Measurements from ENCODE around the gene ZMIZ1.

ZMIZ1 gene

DNA sequence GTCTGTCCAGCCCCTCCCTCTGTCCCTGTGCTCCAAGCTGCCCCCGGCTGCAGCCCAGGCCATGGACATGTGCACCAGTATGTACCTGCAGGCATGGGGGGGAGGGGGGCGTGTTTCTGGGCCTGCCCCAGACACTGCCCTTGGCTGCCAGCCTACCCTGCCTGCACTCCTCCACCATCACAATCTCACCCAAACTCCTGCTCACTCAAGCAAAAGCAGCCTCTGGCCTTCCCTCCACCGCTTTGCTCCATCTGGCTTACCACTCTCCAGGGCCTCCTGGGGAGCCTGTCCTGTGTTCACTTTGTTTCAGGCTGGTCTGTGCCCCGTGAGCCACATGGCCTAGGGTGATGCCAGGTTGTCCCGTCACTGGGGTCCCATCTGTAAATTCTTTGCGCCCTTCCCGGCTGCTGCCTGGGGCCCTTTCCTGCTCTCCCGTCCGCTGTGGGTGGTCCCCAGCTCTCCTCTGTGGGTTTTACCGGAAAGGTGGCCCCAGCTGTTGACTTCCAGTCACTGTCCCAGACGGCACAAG is 245.2 kb downstream of the ZMIZ1 start:
- in situ Hi-C loops (cut with HindIII; ENCODE audit: low pct_unique_long_range_greater_than_20kb, low sequenced_read_pairs): no loop called here
- no peak for DNase-seq (ENCODE audit: low read depth in 1 of 2, low spot score in 1 of 2)
- no peak for TF ChIP-seq JUND (IDR thresholded peaks at IDR 0.05; ENCODE audit: low read depth)

DNA sequence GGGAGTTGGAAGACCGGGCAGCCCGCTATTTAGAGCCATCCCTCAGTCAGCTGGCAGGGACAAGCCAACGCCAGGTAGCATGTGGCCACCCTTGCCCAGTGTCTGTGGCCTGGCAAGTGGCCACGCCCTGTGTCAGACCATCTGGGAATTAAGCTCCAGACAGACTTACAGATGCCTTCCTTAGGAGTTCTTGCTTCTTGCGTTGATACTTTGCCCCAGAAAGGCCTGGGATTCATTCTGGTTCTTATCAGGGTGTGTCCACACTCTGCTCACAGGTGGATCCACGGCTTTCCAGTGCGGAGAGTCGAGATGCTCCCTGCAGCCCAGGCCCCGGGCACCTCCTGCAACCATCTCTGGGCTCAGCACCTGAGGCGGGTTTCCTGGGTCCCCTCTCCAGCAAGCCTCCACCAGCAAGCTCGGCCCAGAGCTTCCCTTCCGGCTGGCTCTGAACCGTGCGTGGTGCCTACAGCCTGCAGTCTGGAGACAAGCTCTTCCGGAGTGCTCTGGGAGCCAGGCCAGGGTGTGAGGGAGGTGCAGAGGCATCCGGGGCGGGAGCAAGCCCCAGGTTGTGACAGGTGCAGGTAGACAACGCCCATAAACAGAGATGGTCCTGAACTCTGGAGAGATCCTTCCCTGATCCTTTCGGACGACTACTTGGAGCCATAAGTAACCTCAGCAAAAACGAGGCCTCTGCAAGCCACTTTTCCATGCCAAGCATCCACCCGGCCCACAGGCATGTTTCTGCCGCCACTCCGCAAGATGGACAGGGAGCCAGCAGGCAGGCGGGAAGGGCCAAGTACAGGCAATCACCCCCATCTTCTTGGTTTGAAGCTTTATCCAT is 246.2 kb downstream of the ZMIZ1 start:
- DNase-seq (ENCODE audit: low read depth in 1 of 2, low spot score in 1 of 2): no peak
- no peak for TF ChIP-seq JUND (IDR thresholded peaks at IDR 0.05; ENCODE audit: low read depth)
- in situ Hi-C loops (cut with HindIII; ENCODE audit: low pct_unique_long_range_greater_than_20kb, low sequenced_read_pairs): no loop called here

DNA sequence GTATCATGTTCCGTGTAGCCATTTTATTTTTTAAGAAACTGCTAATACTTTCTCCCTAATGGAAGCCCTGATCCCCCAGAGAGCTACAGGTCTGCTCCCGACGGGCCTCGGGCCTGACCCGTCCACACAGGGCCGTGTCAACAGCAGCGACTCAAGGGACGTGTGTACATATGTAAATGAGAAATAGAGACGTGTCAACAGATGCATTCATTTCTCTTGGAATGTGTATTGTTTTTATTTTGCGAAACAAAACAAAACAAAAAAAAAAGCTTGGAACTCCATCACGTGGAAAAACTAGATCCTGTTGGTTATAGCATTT is 246.8 kb downstream of the ZMIZ1 start:
- in situ Hi-C loops (cut with HindIII; ENCODE audit: low pct_unique_long_range_greater_than_20kb, low sequenced_read_pairs): no loop called here
- DNase-seq (ENCODE audit: low read depth in 1 of 2, low spot score in 1 of 2): no peak
- TF ChIP-seq JUND (IDR thresholded peaks at IDR 0.05; ENCODE audit: low read depth): no peak

DNA sequence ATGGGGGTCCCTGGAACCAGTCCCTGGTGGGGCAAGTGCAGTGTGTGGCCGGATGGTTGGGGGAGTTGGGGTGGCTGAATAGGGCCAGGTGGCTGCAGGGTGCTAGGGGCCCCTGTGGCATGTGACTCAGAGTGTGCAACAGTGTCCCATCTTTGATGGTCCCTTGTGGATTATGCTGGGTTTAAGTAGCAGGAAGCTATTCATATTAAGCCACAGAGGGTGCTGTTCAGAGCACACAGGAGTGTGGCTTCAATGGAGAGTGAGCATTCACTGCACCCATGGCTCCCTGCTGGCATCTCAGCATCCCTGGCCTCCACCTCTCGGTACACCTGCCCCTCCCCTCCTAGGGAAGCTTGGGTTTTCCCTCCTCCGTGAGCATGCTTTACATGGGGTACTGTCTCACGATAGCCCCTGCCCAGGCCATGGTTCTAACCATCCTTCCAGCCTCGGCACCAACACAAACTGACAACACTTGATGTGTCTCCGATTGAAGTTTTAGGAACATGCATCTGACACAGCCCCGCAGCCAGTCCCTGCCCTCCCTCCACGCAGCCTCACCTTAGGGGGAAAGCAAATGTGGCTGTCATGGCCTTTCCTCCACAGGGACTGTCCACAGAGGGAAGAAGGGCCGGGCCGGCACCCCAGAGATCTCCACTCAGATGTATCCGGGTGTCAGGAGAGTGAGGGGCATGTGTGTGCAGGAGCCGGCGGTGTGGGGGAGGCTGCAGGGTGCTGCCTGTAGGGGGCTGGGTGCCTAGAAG is 248.1 kb downstream of the ZMIZ1 start:
- no peak for DNase-seq (ENCODE audit: low read depth in 1 of 2, low spot score in 1 of 2)
- in situ Hi-C loops (cut with HindIII; ENCODE audit: low pct_unique_long_range_greater_than_20kb, low sequenced_read_pairs): no loop called here
- TF ChIP-seq JUND (IDR thresholded peaks at IDR 0.05; ENCODE audit: low read depth): no peak

DNA sequence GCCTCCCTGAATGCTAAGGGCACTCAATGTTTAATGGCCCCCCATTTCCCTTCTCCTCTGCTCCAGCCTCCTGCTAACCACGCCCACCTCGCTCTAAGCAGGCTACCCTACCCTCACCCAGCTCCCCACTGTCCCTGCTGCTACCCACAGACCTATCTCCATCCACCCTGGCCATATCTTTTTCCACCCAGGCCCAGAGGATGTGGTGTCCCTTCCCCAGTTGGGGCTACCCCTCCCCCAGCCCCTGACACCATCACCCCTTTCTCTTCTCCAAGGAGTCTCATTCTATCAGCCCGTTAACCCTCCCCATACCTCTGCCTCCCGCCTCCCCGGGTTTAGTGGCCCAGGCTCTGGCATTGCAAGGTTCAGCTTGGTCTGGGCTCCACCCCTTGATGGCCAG is 249.6 kb downstream of the ZMIZ1 start:
- TF ChIP-seq JUND (IDR thresholded peaks at IDR 0.05; ENCODE audit: low read depth): no peak
- no peak for DNase-seq (ENCODE audit: low read depth in 1 of 2, low spot score in 1 of 2)
- in situ Hi-C loops (cut with HindIII; ENCODE audit: low pct_unique_long_range_greater_than_20kb, low sequenced_read_pairs): no loop called here

DNA sequence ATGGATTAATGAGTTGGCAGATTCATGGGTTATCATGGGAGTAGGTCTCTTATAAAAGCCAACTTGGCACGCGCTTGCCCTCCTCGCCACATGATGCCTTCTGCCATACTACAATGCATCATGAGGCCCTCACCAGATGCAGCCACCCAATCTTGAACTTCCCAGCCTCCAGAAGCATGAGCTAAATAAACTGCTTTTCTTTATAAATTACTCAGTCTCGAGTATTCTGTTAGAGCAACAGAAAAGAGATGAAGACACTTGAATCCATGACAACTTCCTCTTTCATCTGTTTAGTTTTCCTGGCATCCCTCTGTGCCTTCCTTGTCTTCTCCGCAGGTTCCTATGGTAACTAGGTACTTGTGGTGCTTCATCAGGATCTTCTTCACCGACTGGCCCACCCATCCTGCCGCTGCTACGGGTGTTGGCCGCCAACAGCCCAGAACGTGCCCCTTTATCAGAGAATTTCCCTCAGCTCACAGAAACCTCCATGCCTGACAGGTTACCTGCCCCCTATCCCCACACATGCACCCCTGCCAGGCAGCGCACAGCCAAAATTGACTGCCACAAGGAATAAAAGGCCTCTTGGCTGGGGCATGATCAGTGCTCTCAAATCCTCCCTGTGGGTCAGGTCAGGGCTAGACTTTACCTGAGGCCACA is 250.5 kb downstream of the ZMIZ1 start:
- TF ChIP-seq JUND (IDR thresholded peaks at IDR 0.05; ENCODE audit: low read depth): no peak
- DNase-seq (ENCODE audit: low read depth in 1 of 2, low spot score in 1 of 2): no peak
- in situ Hi-C loops (cut with HindIII; ENCODE audit: low pct_unique_long_range_greater_than_20kb, low sequenced_read_pairs): no loop called here

DNA sequence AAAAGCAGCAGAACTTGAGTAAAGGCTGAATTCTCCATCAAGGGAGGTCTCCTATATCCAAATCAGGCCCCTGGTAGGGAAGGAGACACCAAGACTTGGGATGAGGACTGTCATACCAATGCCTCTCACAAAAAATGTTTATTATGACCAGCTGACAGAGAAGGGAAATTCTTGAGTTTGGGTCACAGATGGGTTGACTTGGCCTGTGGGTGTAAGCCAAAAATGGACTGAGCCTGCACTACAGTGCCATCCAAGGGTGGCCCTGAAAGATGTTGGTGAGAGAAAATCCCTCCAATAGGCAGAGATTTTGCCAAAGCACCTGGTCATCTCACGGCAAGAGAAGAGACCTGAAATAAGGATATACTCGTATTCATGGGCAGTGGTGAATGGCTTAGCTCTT is 251.6 kb downstream of the ZMIZ1 start:
- in situ Hi-C loops (cut with HindIII; ENCODE audit: low pct_unique_long_range_greater_than_20kb, low sequenced_read_pairs): no loop called here
- no peak for TF ChIP-seq JUND (IDR thresholded peaks at IDR 0.05; ENCODE audit: low read depth)
- no peak for DNase-seq (ENCODE audit: low read depth in 1 of 2, low spot score in 1 of 2)

DNA sequence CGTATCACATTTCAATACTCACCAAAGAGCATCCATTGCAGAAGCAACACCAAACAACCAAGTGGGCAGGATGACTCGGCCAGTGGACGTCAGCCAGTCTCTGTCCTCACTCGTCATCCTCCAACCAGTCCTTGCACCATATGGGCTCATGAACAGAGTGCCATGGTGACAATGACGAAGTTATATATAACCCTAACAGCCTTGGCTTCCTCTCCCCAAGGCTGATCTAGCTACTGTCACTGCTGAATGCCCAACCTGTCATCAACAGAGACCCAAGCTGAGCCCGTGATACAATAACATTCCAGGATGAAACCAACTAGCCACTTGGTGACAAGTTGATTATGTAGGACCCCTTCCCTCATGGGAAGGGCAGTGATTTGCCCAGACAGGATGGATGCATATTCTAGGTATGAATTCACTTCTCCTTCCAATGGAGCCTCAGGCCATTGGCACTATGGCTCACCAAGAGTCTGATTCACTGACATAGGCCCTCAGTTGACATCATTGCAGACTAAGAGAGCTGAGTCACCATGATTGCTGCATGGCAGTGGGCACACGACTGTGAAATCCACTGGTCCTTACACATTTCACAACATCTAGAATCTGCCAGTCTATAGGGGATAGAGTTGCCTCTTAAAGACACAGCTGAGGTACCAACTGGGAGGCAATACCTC is 252.2 kb downstream of the ZMIZ1 start:
- no peak for TF ChIP-seq JUND (IDR thresholded peaks at IDR 0.05; ENCODE audit: low read depth)
- in situ Hi-C loops (cut with HindIII; ENCODE audit: low pct_unique_long_range_greater_than_20kb, low sequenced_read_pairs): no loop called here
- no peak for DNase-seq (ENCODE audit: low read depth in 1 of 2, low spot score in 1 of 2)

DNA sequence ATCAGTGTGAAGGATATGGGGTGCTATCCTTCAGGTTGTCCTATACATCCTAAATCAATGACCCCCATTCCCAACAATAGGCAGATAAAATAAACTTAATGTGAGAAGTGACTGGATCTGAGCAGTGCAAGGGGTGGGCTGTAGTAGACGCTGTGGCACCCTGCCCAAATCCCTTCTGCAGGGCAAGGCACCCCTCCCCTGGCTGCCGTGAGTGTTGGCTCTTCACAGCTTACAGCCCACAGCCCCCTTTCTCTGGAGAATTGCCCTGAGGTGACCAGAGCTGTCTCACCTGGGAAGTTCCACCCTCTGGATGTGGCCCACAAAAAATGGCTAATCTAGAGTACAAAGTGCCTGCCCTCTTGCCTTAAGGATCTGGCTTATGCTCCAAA is 252.7 kb downstream of the ZMIZ1 start:
- in situ Hi-C loops (cut with HindIII; ENCODE audit: low pct_unique_long_range_greater_than_20kb, low sequenced_read_pairs): no loop called here
- DNase-seq (ENCODE audit: low read depth in 1 of 2, low spot score in 1 of 2): no peak
- TF ChIP-seq JUND (IDR thresholded peaks at IDR 0.05; ENCODE audit: low read depth): no peak

DNA sequence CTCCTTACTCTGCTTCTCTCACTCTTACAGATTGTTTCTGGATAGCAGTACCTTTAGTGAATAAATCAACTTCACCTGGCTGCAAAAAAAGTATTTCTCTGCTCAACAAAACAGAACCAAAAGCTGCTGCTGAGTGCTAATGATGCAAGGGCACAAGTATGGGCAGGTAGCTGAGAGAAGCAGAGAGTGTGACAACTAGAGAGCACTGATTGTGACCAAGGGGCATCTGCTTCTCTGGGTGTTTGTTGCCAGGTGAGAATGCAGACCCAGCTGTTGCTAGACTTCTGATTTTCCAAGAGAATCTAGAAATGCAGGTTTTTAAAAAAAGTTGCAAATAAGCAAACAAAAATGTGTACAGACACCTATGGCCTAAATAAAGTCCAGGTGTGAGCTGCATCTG is 253.2 kb downstream of the ZMIZ1 start:
- no peak for DNase-seq (ENCODE audit: low read depth in 1 of 2, low spot score in 1 of 2)
- in situ Hi-C loops (cut with HindIII; ENCODE audit: low pct_unique_long_range_greater_than_20kb, low sequenced_read_pairs): no loop called here
- no peak for TF ChIP-seq JUND (IDR thresholded peaks at IDR 0.05; ENCODE audit: low read depth)

DNA sequence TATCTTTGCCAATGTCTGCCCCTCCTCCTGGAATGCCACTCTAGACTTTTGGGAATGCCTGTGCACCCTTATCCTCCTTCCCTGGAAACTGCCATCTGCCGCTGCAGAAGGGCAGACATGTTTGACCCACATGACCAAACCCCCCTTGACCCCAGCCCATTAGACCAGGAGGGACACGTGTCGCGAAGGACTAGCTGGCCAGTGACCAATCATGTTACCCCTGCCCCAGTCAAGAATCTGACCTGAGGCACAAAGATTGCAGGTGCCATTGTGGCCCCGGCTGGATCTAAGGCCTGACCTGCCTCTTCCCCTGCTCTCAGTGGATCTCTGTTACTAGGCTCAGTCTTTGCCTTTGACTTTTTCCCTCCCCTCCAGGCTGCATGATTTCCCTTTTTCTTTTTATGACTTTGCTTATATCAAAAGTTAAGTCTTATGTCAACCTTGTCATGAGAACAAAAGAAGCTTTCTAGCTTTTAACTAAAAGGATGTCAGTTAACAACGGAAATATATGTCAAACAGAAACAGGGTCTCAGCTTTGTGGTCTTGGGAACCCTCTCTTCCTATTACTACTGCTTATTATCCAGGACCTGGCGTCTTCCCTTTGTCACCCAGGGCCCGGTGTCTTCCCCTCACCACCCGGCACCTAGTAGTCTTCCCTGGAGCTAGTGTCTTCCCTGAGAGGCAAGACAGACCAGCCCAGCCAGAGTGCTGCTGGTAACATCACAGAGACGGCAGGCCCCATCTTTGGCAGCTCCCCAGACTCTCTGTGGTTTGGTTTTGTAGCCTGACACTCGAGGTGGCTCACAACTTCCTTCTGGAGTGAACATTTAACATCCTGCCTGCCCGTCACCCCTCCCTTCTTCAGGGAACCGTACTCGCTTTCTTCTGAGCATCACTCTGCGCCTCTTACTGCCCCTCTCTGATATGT is 254.1 kb downstream of the ZMIZ1 start:
- in situ Hi-C loops (cut with HindIII; ENCODE audit: low pct_unique_long_range_greater_than_20kb, low sequenced_read_pairs): no loop called here
- no peak for TF ChIP-seq JUND (IDR thresholded peaks at IDR 0.05; ENCODE audit: low read depth)
- peak in 1 of 2 experiments; percentile 59 for DNase-seq (ENCODE audit: low read depth in 1 of 2, low spot score in 1 of 2)
